ENCODE measurements around the gene PBX4. TPM values are rescaled to one million over a fixed set of nuclear protein-coding genes. Genes with fewer than 3 reads are reported as not detected.

The PBX4 gene
- total RNA-seq, 1 experiment from 2014 or later: 11.6 TPM

DNA sequence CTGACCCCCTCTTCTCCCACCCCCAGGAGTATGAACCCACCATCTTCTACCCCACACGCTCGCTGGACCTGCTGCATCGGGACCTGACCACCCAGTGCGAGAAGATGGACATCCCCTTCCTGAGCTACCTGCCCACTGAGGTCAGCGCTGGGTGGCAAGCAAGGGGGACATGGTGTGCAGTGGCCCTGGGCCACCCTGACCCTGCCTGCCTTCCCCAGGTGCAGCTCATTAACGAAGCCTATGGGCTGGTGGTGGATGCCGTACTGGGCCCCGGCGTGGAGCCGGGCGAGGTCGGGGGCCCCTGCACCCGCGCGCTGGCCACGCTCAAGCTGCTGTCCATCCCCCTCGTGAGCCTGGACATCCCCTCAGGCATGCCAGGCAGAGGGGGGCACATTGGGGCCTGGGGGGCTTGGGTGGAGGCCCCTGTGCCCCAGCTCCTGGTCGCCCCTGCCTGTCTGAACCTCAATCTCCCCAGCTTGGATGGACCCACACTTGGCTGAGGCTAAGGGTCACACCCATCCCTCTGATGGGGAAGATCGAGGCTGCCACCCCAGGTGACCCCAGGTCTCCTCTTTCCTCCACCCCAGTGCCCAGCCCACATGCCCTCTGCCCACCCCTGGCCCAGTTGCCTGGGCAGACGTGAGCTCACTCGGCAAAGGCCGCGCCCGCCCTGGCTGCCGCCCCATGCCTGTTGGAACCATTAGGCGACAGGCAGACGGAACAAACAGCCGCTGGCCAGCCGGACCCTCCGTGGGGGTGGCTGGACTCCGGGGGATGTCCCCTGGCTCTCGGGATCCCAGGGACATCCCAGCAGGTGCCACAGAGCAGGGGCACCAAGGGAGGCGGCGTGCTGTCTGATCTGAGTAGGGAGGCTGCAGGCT lies 82.9 kb downstream of the PBX4 start:
- CTCF ChIA-PET: no interaction called here
- H3K9me2 ChIP-seq (ENCODE audit: insufficient read depth): no peaks in the 10 kb centered on the region
- no peak overlapping the region for H2AFZ ChIP-seq (ENCODE audit: low read depth, low read length, poor library complexity, severe bottlenecking)
- BruUV-seq (replicated peaks): no TSS peak
- H4K20me1 ChIP-seq (ENCODE audit: insufficient read depth): no peaks in the 10 kb centered on the region
- H3K27me3 ChIP-seq (ENCODE audit: insufficient read depth, low read length): no peaks in the 10 kb centered on the region
- H3K9me3 ChIP-seq (ENCODE audit: control insufficient read depth in 1 of 2, insufficient read depth in 1 of 2, low read depth in 1 of 2, low read length in 2 of 2): no peaks in the 10 kb centered on the region
- no peaks in the 10 kb centered on the region for H3K36me3 ChIP-seq (ENCODE audit: control insufficient read depth in 1 of 2, insufficient read depth in 2 of 2, low read length in 2 of 2)
- POLR2A ChIA-PET: interaction anchor here (0.5 kb wide), 1 partner anchor 1682 kb away, joined by 3 read pairs; no protein-coding TSS in a partner anchor
- RAD21 ChIA-PET (ENCODE audit: low non-redundant PET in 1 of 2, low total read pairs in 2 of 2, uncharacterized antibody in 2 of 2, unreplicated experiment in 2 of 2): no interaction called here
- DNase-seq (ENCODE audit: low read depth, low spot score) (no peak), ATAC-seq (no peak)
- no peak overlapping the region for H3K4me2 ChIP-seq (ENCODE audit: low read length)
- no peak for TF ChIP-seq EZH2phosphoT487 (IDR thresholded peaks at IDR 0.05; ENCODE audit: borderline replicate concordance)
- TF ChIP-seq, protein P1, sequence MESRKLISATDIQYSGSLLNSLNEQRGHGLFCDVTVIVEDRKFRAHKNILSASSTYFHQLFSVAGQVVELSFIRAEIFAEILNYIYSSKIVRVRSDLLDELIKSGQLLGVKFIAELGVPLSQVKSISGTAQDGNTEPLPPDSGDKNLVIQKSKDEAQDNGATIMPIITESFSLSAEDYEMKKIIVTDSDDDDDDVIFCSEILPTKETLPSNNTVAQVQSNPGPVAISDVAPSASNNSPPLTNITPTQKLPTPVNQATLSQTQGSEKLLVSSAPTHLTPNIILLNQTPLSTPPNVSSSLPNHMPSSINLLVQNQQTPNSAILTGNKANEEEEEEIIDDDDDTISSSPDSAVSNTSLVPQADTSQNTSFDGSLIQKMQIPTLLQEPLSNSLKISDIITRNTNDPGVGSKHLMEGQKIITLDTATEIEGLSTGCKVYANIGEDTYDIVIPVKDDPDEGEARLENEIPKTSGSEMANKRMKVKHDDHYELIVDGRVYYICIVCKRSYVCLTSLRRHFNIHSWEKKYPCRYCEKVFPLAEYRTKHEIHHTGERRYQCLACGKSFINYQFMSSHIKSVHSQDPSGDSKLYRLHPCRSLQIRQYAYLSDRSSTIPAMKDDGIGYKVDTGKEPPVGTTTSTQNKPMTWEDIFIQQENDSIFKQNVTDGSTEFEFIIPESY (IDR thresholded peaks at IDR 0.05; ENCODE audit: extremely low read depth, insufficient replicate concordance, low read length): no peak
- TF ChIP-seq POLR2A (IDR thresholded peaks at IDR 0.05; ENCODE audit: borderline replicate concordance, extremely low read depth, insufficient read depth, insufficient read length): no peak
- TF ChIP-seq ELF1 (IDR thresholded peaks at IDR 0.05; ENCODE audit: borderline replicate concordance, low read depth): no peak
- no peak for TF ChIP-seq YY1 (IDR thresholded peaks at IDR 0.05; ENCODE audit: extremely low read depth, insufficient replicate concordance, low read depth, low read length)
- no peak for TF ChIP-seq POLR2AphosphoS5 (IDR thresholded peaks at IDR 0.05; ENCODE audit: low read depth, low read length)
- TF ChIP-seq FOSL1 (IDR thresholded peaks at IDR 0.05; ENCODE audit: low read depth): no peak
- TF ChIP-seq CEBPB (IDR thresholded peaks at IDR 0.05; ENCODE audit: low read depth): no peak
- TF ChIP-seq, protein P2, sequence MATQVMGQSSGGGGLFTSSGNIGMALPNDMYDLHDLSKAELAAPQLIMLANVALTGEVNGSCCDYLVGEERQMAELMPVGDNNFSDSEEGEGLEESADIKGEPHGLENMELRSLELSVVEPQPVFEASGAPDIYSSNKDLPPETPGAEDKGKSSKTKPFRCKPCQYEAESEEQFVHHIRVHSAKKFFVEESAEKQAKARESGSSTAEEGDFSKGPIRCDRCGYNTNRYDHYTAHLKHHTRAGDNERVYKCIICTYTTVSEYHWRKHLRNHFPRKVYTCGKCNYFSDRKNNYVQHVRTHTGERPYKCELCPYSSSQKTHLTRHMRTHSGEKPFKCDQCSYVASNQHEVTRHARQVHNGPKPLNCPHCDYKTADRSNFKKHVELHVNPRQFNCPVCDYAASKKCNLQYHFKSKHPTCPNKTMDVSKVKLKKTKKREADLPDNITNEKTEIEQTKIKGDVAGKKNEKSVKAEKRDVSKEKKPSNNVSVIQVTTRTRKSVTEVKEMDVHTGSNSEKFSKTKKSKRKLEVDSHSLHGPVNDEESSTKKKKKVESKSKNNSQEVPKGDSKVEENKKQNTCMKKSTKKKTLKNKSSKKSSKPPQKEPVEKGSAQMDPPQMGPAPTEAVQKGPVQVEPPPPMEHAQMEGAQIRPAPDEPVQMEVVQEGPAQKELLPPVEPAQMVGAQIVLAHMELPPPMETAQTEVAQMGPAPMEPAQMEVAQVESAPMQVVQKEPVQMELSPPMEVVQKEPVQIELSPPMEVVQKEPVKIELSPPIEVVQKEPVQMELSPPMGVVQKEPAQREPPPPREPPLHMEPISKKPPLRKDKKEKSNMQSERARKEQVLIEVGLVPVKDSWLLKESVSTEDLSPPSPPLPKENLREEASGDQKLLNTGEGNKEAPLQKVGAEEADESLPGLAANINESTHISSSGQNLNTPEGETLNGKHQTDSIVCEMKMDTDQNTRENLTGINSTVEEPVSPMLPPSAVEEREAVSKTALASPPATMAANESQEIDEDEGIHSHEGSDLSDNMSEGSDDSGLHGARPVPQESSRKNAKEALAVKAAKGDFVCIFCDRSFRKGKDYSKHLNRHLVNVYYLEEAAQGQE (IDR thresholded peaks at IDR 0.05; ENCODE audit: low read depth): no peak
- TF ChIP-seq, protein P3, sequence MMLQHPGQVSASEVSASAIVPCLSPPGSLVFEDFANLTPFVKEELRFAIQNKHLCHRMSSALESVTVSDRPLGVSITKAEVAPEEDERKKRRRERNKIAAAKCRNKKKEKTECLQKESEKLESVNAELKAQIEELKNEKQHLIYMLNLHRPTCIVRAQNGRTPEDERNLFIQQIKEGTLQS (IDR thresholded peaks at IDR 0.05): no peak
- no peak for TF ChIP-seq ZFX (IDR thresholded peaks at IDR 0.05)
- no peak for TF ChIP-seq EZH2 (IDR thresholded peaks at IDR 0.05)
- intact Hi-C loops (cut with micrococcal nuclease): no loop called here
- no peak overlapping the region for H3K27ac ChIP-seq (ENCODE audit: low read depth, low read length)
- no peaks in the 10 kb centered on the region for H3K79me2 ChIP-seq (ENCODE audit: insufficient read depth, low read length)
- no peak overlapping the region for H3K4me3 ChIP-seq (replicated peaks in 1 of 2; ENCODE audit: low read depth in 1 of 2, low read length in 2 of 2)
- H3K9ac ChIP-seq (ENCODE audit: low read length): no peak overlapping the region
- peaks cover 4 to 20% of the 10 kb centered on the region in 2 experiments; a peak in 3 of 4 replicates for H3K4me1 ChIP-seq (ENCODE audit: control insufficient read depth in 1 of 2, insufficient read depth in 2 of 2, low read length in 2 of 2)
